H1 (cell line): ENCODE results near the gene LMAN1L. TPM values are rescaled to one million over a fixed set of nuclear protein-coding genes. Genes with fewer than 3 reads are reported as not detected.

Source experiments
- CTCF ChIA-PET: fragments of 300-600 bp; sonication (Branson Sonifier 250); formaldehyde crosslinking; loops from one replicate; lab custom pipeline; 2021; ENCODE audit not compliant: partially characterized antibody; lab: Charles Lee
- POLR2A ChIA-PET: fragments of 300-600 bp; sonication (Branson Sonifier 250); formaldehyde crosslinking; loops from one replicate; lab custom pipeline; 2021; ENCODE audit warnings: inconsistent platforms; ENCODE audit not compliant: partially characterized antibody; lab: Charles Lee
- DNase-seq, 2 experiments: peaks; one replicate each; pipeline versions ENCODE4 v3.0.0 to v3.0.0-alpha.2; 2010 to 2022; ENCODE audit warnings: low spot score in 2 of 2, low read depth in 1 of 2, mixed read lengths in 1 of 2
- FAIRE-seq: peaks from 2 replicates; lab custom pipeline; 2011; peaks lifted over from hg19 to GRCh38; lab: Jason Lieb, UNC
- H2AFZ ChIP-seq: 2 replicates; pipeline ENCODE4 v1.8.1; 2012; ENCODE audit warnings: low read length, inconsistent platforms
- H2AK5ac ChIP-seq: 2 replicates; pipeline ENCODE4 v1.6.1; 2013; ENCODE audit warnings: low read depth, low read length
- H2BK120ac ChIP-seq: replicated peaks from 2 replicates; pipeline ENCODE3; 2013; ENCODE audit warnings: low read depth, low read length, inconsistent platforms
- H2BK12ac ChIP-seq: 2 replicates; pipeline ENCODE4 v1.6.1; 2013; ENCODE audit warnings: low read depth, low read length
- H2BK15ac ChIP-seq: 2 replicates; pipeline ENCODE4 v1.6.1; 2013; ENCODE audit warnings: low read length
- H2BK20ac ChIP-seq: 2 replicates; pipeline ENCODE4 v1.6.1; 2013; ENCODE audit warnings: low read length
- H2BK5ac ChIP-seq: 2 replicates; pipeline ENCODE4 v1.6.1; 2013; ENCODE audit warnings: low read depth, low read length
- H3K14ac ChIP-seq: 2 replicates; pipeline ENCODE4 v1.6.1; 2013; ENCODE audit warnings: inconsistent platforms; ENCODE audit not compliant: insufficient read length
- H3K18ac ChIP-seq: 2 replicates; pipeline ENCODE4 v1.6.1; 2013; ENCODE audit warnings: low read length; ENCODE audit errors: extremely low read depth
- H3K23ac ChIP-seq: 2 replicates; pipeline ENCODE4 v1.6.1; 2013; ENCODE audit warnings: inconsistent platforms; ENCODE audit not compliant: insufficient read length
- H3K23me2 ChIP-seq: 2 replicates; pipeline ENCODE4 v1.6.1; 2013; ENCODE audit warnings: low read depth, low read length
- H3K27ac ChIP-seq: 2 replicates; pipeline ENCODE4 v1.6.1; 2011; ENCODE audit warnings: low read depth, low read length, inconsistent platforms
- H3K27me3 ChIP-seq, 4 experiments: replicated peaks in 1 of 4; 1 replicate in 1 of 4; 2 replicates in 3 of 4; pipeline versions ENCODE4 v1.6.1 to v1.8.1; 2011 to 2013; ENCODE audit warnings: low read length in 3 of 4, mild to moderate bottlenecking in 3 of 4, inconsistent platforms in 2 of 4, mixed read lengths in 2 of 4, moderate library complexity in 1 of 4; ENCODE audit not compliant: control insufficient read depth in 3 of 4, insufficient read depth in 3 of 4; ENCODE audit errors: extremely low read depth in 1 of 4
- H3K36me3 ChIP-seq, 4 experiments: 2 replicates each; pipeline versions ENCODE4 v1.6.1 to v1.8.1; 2011 to 2013; ENCODE audit warnings: mild to moderate bottlenecking in 4 of 4, low read length in 3 of 4, moderate library complexity in 2 of 4, control low read depth in 1 of 4, inconsistent platforms in 1 of 4; ENCODE audit not compliant: insufficient read depth in 4 of 4, control insufficient read depth in 2 of 4
- H3K4ac ChIP-seq: replicated peaks from 2 replicates; pipeline ENCODE3; 2013; ENCODE audit warnings: low read length, low read depth, mixed read lengths, inconsistent platforms; ENCODE audit not compliant: insufficient read length
- H3K4me1 ChIP-seq, 4 experiments: replicated peaks in 1 of 4; 1 replicate in 1 of 4; 2 replicates in 3 of 4; pipeline versions ENCODE4 v1.6.1 to v1.8.1; 2011 to 2013; ENCODE audit warnings: low read length in 3 of 4, inconsistent platforms in 2 of 4, mixed read lengths in 1 of 4; ENCODE audit not compliant: insufficient read depth in 4 of 4, control insufficient read depth in 3 of 4
- H3K4me2 ChIP-seq, 2 experiments: 2 replicates each; pipeline versions ENCODE4 v1.6.1 to v1.8.1; 2011 to 2013; ENCODE audit warnings: low read depth in 2 of 2, low read length in 2 of 2, control low read depth in 1 of 2, inconsistent platforms in 1 of 2, mild to moderate bottlenecking in 1 of 2; ENCODE audit not compliant: insufficient read depth in 1 of 2
- H3K4me3 ChIP-seq, 4 experiments: fragments of 200-600, 300-600 bp in 1 of 4; sonication (generic), shearing (Covaris generic), sonication (Bioruptor Twin) in 1 of 4; 2 replicates each; pipeline versions ENCODE4 v1.5.1 to v1.8.1; 2011 to 2016; ENCODE audit warnings: low read length in 4 of 4, low read depth in 3 of 4, control low read depth in 2 of 4, inconsistent platforms in 2 of 4, mild to moderate bottlenecking in 2 of 4, mixed read lengths in 1 of 4, moderate library complexity in 1 of 4; ENCODE audit not compliant: insufficient read depth in 2 of 4; ENCODE audit errors: extremely low read depth in 1 of 4
- H3K56ac ChIP-seq: replicated peaks from 2 replicates; pipeline ENCODE3; 2013; ENCODE audit warnings: low read depth, mild to moderate bottlenecking, mixed read lengths, low read length, inconsistent platforms; ENCODE audit not compliant: insufficient read length
- H3K79me1 ChIP-seq: 2 replicates; pipeline ENCODE4 v1.6.1; 2013; ENCODE audit warnings: low read depth, low read length, control low read depth
- H3K79me2 ChIP-seq, 2 experiments: 2 replicates each; pipeline versions ENCODE4 v1.6.1 to v1.8.1; 2012 to 2013; ENCODE audit warnings: low read length in 2 of 2, mild to moderate bottlenecking in 2 of 2, inconsistent platforms in 1 of 2; ENCODE audit not compliant: insufficient read depth in 2 of 2, control insufficient read depth in 1 of 2
- H3K9ac ChIP-seq, 4 experiments: replicated peaks in 1 of 4; 1 replicate in 1 of 4; 2 replicates in 3 of 4; pipeline versions ENCODE4 v1.6.1 to v1.8.1; 2011 to 2013; ENCODE audit warnings: low read depth in 3 of 4, low read length in 3 of 4, control low read depth in 2 of 4, mild to moderate bottlenecking in 2 of 4, moderate library complexity in 2 of 4, inconsistent platforms in 1 of 4; ENCODE audit errors: extremely low read depth in 1 of 4
- H3K9me3 ChIP-seq, 2 experiments: 2 replicates each; pipeline versions ENCODE4 v1.6.1 to v1.8.1; 2012 to 2013; ENCODE audit warnings: mild to moderate bottlenecking in 2 of 2, moderate library complexity in 2 of 2, control low read depth in 1 of 2, inconsistent platforms in 1 of 2, low read depth in 1 of 2, low read length in 1 of 2, mixed read lengths in 1 of 2; ENCODE audit not compliant: insufficient read depth in 2 of 2
- H4K20me1 ChIP-seq, 2 experiments: replicated peaks in 1 of 2; 2 replicates each; pipeline versions ENCODE3 to v1.8.1; 2011 to 2013; ENCODE audit warnings: inconsistent platforms in 2 of 2, low read length in 2 of 2, mild to moderate bottlenecking in 1 of 2; ENCODE audit not compliant: insufficient read depth in 2 of 2, control insufficient read depth in 1 of 2
- H4K5ac ChIP-seq: 2 replicates; pipeline ENCODE4 v1.6.1; 2013; ENCODE audit warnings: low read length, low read depth, mixed read lengths, inconsistent platforms; ENCODE audit not compliant: insufficient read length
- H4K8ac ChIP-seq: 2 replicates; pipeline ENCODE4 v1.8.0; 2013; ENCODE audit warnings: mild to moderate bottlenecking, moderate library complexity, low read length, inconsistent platforms; ENCODE audit not compliant: insufficient read depth; ENCODE audit errors: extremely low read depth
- H4K91ac ChIP-seq: replicated peaks from 2 replicates; pipeline ENCODE3; 2013; ENCODE audit warnings: low read length, mixed read lengths, inconsistent platforms; ENCODE audit not compliant: insufficient read length
- ATF2 ChIP-seq: IDR thresholded peaks from 2 replicates; pipeline ENCODE4 v1.6.1; 2012; ENCODE audit warnings: low read length, inconsistent platforms
- CBX5 ChIP-seq: fragments of 300-800, 300-1000 bp; sonication (generic); IDR thresholded peaks from 2 replicates; pipeline ENCODE4 v1.7.1; 2016; ENCODE audit warnings: antibody characterized with exemption, low read length, low read depth
- CHD1 ChIP-seq: IDR thresholded peaks from 2 replicates; pipeline ENCODE4 v1.6.1; 2012; ENCODE audit warnings: low read depth, low read length, improper control_type of control experiment
- CTBP2 ChIP-seq: IDR thresholded peaks from 2 replicates; pipeline ENCODE4 v1.7.0; 2011; ENCODE audit warnings: borderline replicate concordance, mild to moderate bottlenecking, moderate library complexity, mixed read lengths, low read length; ENCODE audit not compliant: insufficient read depth, insufficient read length
- JUND ChIP-seq: IDR thresholded peaks from 2 replicates; pipeline ENCODE4 v1.6.1; 2011; ENCODE audit warnings: mild to moderate bottlenecking, improper control_type of control experiment, low read length
- PHF8 ChIP-seq: fragments of 200-600 bp; sonication (generic); conservative IDR thresholded peaks from 2 replicates; pipeline ENCODE4 v1.7.1; 2012; ENCODE audit warnings: low read depth, mild to moderate bottlenecking, inconsistent platforms, low read length, moderate library complexity
- RBBP5 ChIP-seq: IDR thresholded peaks from 2 replicates; pipeline ENCODE4 v1.7.1; 2012; ENCODE audit warnings: low read depth, mild to moderate bottlenecking, inconsistent platforms, low read length, moderate library complexity, borderline replicate concordance
- SIRT6 ChIP-seq: IDR thresholded peaks from one replicate; pipeline ENCODE4 v1.7.1; 2012; ENCODE audit warnings: low read length, inconsistent platforms
- SP2 ChIP-seq: IDR thresholded peaks from 2 replicates; pipeline ENCODE4 v1.6.1; 2012; ENCODE audit warnings: mild to moderate bottlenecking, low read length, inconsistent platforms
- SP4 ChIP-seq: IDR thresholded peaks from 2 replicates; pipeline ENCODE4 v1.6.1; 2012; ENCODE audit warnings: low read length, inconsistent platforms
- TCF12 ChIP-seq: IDR thresholded peaks from 2 replicates; pipeline ENCODE4 v1.6.1; 2011; ENCODE audit warnings: low read depth, mild to moderate bottlenecking, low read length
- ZNF274 ChIP-seq: IDR thresholded peaks from 2 replicates; pipeline ENCODE4 v1.7.0; 2012; ENCODE audit warnings: low read length, borderline replicate concordance; ENCODE audit errors: extremely low read depth
- WGBS, 2 experiments: shearing (Covaris generic) in 1 of 2; methylation state at CpG; one replicate each; pipeline versions ENCODE4 v1.1.6 to v1.1.7; 2013 to 2015; ENCODE audit warnings: low lambda C conversion rate in 2 of 2, mixed read lengths in 2 of 2, inconsistent platforms in 1 of 2, low coverage in 1 of 2, missing lambda C conversion rate in 1 of 2; ENCODE audit not compliant: insufficient replicate concordance in 2 of 2, insufficient coverage in 1 of 2, insufficient read length in 1 of 2; ENCODE audit errors: extremely low coverage in 1 of 2, missing lambda C conversion rate in 1 of 2; 5-methylcytosine and 5-hydroxymethylcytosine counted together
- polyA plus RNA-seq, 7 experiments: library from polyadenylated mRNA; depleted of rRNA in 3 of 7; stranded (reverse) in 5 of 7; unstranded in 2 of 7; fragments of >200 nt in 5 of 7; fragments of 200-250 nt in 2 of 7; gene quantifications; 1 replicate in 5 of 7; 2 replicates in 1 of 7; 4 replicates in 1 of 7; pipeline versions ENCODE4 v1.2.1 to v1.2.3, GENCODE V29; 2011 to 2013; ENCODE audit warnings: missing spikeins in 2 of 7, mixed read lengths in 2 of 7
- total RNA-seq: library from RNA; stranded (reverse); fragmentation: NEBNext Ultra II Directional; extraction: Animal tissue kit (Norgen Biotek cat#: 25700); gene quantifications from 2 replicates; pipeline ENCODE4 v1.2.1, GENCODE V29; 2021

Gene LMAN1L
- total and polyA plus RNA-seq, 2 of the 8 experiments (the other 6 are each of a cell fraction or from before 2014, with no cell fraction given) = not detected

- H4K5ac ChIP-seq = no peak overlapping the region
- no peak overlapping the region for H2BK12ac ChIP-seq
- WGBS, 2 experiments = 89% methylated on average over 12 of the region's 13 CpGs; no CpG with 5 or more reads in 1 of the 2 experiments
- no peak for FAIRE-seq
- H2AK5ac ChIP-seq = no peak overlapping the region
- no peaks in the 10 kb centered on the region for H3K23me2 ChIP-seq
- no peak overlapping the region for H2BK15ac ChIP-seq
- H3K36me3 ChIP-seq = peaks cover 2 to 19% (median 10%) of the 10 kb centered on the region in 4 experiments; a peak in 6 of 8 replicates
- peaks cover 0 to 8% of the 10 kb centered on the region in 2 experiments for H4K20me1 ChIP-seq
- H3K23ac ChIP-seq = no peak overlapping the region
- H3K4me3 ChIP-seq = no peak overlapping the region
- no peaks in the 10 kb centered on the region for H3K79me2 ChIP-seq
- no peak overlapping the region for H3K9ac ChIP-seq
- H3K27ac ChIP-seq = no peak overlapping the region
- H3K56ac ChIP-seq = no peak overlapping the region
- H2BK5ac ChIP-seq = no peak overlapping the region
- peak overlapping the region; percentile 58; the same call in 1 of the 2 replicates for H4K8ac ChIP-seq
- ChIA-PET CTCF (interaction anchor here (0.6 to 4.9 kb wide), 9 partner anchors 10 to 473 kb away, joined by 3 to 24 read pairs (median 4); partner anchors contain the start of gene ULK3), POLR2A (interaction anchor here (0.9 to 1.0 kb wide), 3 partner anchors 10 to 15 kb away, joined by 3 to 4 read pairs (median 3); partner anchors contain the start of gene ULK3)
- H3K4me2 ChIP-seq = no peak overlapping the region
- H3K4me1 ChIP-seq = peaks cover 0 to 1% (median 0%) of the 10 kb centered on the region in 4 experiments; a peak in 1 of 7 replicates
- no peak for DNase-seq
- no peak overlapping the region for H2AFZ ChIP-seq
- no peak overlapping the region for H3K4ac ChIP-seq
- H3K18ac ChIP-seq = no peak overlapping the region
- H3K27me3 ChIP-seq = no peaks in the 10 kb centered on the region
- no peak overlapping the region for H2BK20ac ChIP-seq
- H3K9me3 ChIP-seq = no peaks in the 10 kb centered on the region
- no peak overlapping the region for H2BK120ac ChIP-seq
- H4K91ac ChIP-seq = no peak overlapping the region
- no peak overlapping the region for H3K14ac ChIP-seq
- H3K79me1 ChIP-seq = peaks cover 6% of the 10 kb centered on the region
- TF ChIP-seq SP4 = no peak
- no peak for TF ChIP-seq ATF2
- TF ChIP-seq CHD1 = no peak
- TF ChIP-seq ZNF274 = no peak
- no peak for TF ChIP-seq PHF8
- no peak for TF ChIP-seq TCF12
- TF ChIP-seq SIRT6 = no peak
- TF ChIP-seq RBBP5 = no peak
- TF ChIP-seq CTBP2 = no peak
- no peak for TF ChIP-seq SP2
- TF ChIP-seq CBX5 = no peak
- TF ChIP-seq JUND = no peak
Observed at GRCh38 chr15:74854453-74855022, 41.9 kb downstream of the LMAN1L start.
